GM12878 (cell line): ENCODE results near the gene CEP89.
"Not testable (repeated sequence)": the region's sequence is repeated elsewhere in the genome, so short reads cannot be mapped to it uniquely, and the experiment has no call there.

Experiments
- DPF2 ChIP-seq: fragments of 450-650 bp; IDR thresholded peaks from 2 replicates; pipeline ENCODE4 v1.6.1; 2017; ENCODE audit warnings: mild to moderate bottlenecking
- EZH2 ChIP-seq: IDR thresholded peaks from 2 replicates; pipeline ENCODE4 v1.6.1; 2012; ENCODE audit warnings: low read depth, mild to moderate bottlenecking, control low read depth, inconsistent platforms, low read length, borderline replicate concordance; ENCODE audit not compliant: control insufficient read depth
- IKZF1 ChIP-seq: fragments of 450-650 bp; conservative IDR thresholded peaks from 2 replicates; pipeline ENCODE4 v1.6.1; 2017; ENCODE audit warnings: antibody characterized with exemption, mild to moderate bottlenecking
- JUND ChIP-seq: IDR thresholded peaks from 2 replicates; pipeline ENCODE4 v1.6.1; 2012; ENCODE audit warnings: low read depth, mild to moderate bottlenecking, low read length, improper control_type of control experiment, moderate library complexity
- NR2C2 ChIP-seq: IDR thresholded peaks from 2 replicates; pipeline ENCODE4 v1.6.1; 2011; ENCODE audit warnings: borderline replicate concordance, low read depth; ENCODE audit not compliant: control insufficient read depth, insufficient read length
- PAX8 ChIP-seq: fragments of 450-650 bp; IDR thresholded peaks from 2 replicates; pipeline ENCODE4 v1.6.1; 2017; ENCODE audit warnings: mild to moderate bottlenecking, moderate library complexity
- POLR2A ChIP-seq: IDR thresholded peaks from 2 replicates; pipeline ENCODE4 v1.6.1; 2011; ENCODE audit warnings: low read depth, mild to moderate bottlenecking, low read length
- POLR2AphosphoS5 ChIP-seq: IDR thresholded peaks from 2 replicates; pipeline ENCODE4 v1.6.1; 2011; ENCODE audit warnings: mild to moderate bottlenecking, low read length, inconsistent platforms
- SP1 ChIP-seq: IDR thresholded peaks from one replicate; pipeline ENCODE4 v1.6.1; 2011; ENCODE audit warnings: low read depth, low read length
- SREBF2 ChIP-seq: IDR thresholded peaks from 2 replicates; pipeline ENCODE4 v1.6.1; 2012; ENCODE audit warnings: mild to moderate bottlenecking, low read length
- SRF ChIP-seq, 2 experiments: IDR thresholded peaks; 2 replicates each; pipeline ENCODE4 v1.6.1; 2011; ENCODE audit warnings: low read depth in 2 of 2, low read length in 2 of 2, mild to moderate bottlenecking in 1 of 2, moderate library complexity in 1 of 2
- TF ChIP-seq, protein P1 (sequence below), 3 experiments: IDR thresholded peaks in 2 of 3; conservative IDR thresholded peaks in 1 of 3; 2 replicates each; pipeline ENCODE4 v1.5.1; 2011; ENCODE audit warnings: low read depth in 3 of 3, low read length in 3 of 3, mild to moderate bottlenecking in 3 of 3, control low read depth in 2 of 3, moderate library complexity in 2 of 3, inconsistent platforms in 1 of 3, mixed read lengths in 1 of 3; ENCODE audit not compliant: control insufficient read depth in 2 of 3, insufficient read depth in 1 of 3; ENCODE audit errors: extremely low read depth in 1 of 3
- TF ChIP-seq, protein P2 (sequence below): IDR thresholded peaks from 2 replicates; pipeline ENCODE4 v1.6.1; 2012; ENCODE audit warnings: improper control_type of control experiment, low read depth, low read length; ENCODE audit not compliant: insufficient replicate concordance

GRCh38 chr19:32977813-32978212 lies 6.1 kb upstream of the CEP89 start:
- TF ChIP-seq, protein P1, sequence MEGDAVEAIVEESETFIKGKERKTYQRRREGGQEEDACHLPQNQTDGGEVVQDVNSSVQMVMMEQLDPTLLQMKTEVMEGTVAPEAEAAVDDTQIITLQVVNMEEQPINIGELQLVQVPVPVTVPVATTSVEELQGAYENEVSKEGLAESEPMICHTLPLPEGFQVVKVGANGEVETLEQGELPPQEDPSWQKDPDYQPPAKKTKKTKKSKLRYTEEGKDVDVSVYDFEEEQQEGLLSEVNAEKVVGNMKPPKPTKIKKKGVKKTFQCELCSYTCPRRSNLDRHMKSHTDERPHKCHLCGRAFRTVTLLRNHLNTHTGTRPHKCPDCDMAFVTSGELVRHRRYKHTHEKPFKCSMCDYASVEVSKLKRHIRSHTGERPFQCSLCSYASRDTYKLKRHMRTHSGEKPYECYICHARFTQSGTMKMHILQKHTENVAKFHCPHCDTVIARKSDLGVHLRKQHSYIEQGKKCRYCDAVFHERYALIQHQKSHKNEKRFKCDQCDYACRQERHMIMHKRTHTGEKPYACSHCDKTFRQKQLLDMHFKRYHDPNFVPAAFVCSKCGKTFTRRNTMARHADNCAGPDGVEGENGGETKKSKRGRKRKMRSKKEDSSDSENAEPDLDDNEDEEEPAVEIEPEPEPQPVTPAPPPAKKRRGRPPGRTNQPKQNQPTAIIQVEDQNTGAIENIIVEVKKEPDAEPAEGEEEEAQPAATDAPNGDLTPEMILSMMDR (IDR thresholded peaks at IDR 0.05 in 2 of 3, conservative IDR thresholded peaks at IDR 0.05 in 1 of 3; ENCODE audit: control insufficient read depth in 2 of 3, extremely low read depth in 1 of 3, insufficient read depth in 1 of 3, low read depth in 3 of 3, low read length in 3 of 3): not testable (repeated sequence)
- TF ChIP-seq EZH2; POLR2A; SREBF2; JUND; PAX8; NR2C2; SRF (IDR thresholded peaks at IDR 0.05; ENCODE audit: low read depth in 2 of 2, low read length in 2 of 2); POLR2AphosphoS5; DPF2; IKZF1; SP1: not testable (repeated sequence)
- TF ChIP-seq, protein P2, sequence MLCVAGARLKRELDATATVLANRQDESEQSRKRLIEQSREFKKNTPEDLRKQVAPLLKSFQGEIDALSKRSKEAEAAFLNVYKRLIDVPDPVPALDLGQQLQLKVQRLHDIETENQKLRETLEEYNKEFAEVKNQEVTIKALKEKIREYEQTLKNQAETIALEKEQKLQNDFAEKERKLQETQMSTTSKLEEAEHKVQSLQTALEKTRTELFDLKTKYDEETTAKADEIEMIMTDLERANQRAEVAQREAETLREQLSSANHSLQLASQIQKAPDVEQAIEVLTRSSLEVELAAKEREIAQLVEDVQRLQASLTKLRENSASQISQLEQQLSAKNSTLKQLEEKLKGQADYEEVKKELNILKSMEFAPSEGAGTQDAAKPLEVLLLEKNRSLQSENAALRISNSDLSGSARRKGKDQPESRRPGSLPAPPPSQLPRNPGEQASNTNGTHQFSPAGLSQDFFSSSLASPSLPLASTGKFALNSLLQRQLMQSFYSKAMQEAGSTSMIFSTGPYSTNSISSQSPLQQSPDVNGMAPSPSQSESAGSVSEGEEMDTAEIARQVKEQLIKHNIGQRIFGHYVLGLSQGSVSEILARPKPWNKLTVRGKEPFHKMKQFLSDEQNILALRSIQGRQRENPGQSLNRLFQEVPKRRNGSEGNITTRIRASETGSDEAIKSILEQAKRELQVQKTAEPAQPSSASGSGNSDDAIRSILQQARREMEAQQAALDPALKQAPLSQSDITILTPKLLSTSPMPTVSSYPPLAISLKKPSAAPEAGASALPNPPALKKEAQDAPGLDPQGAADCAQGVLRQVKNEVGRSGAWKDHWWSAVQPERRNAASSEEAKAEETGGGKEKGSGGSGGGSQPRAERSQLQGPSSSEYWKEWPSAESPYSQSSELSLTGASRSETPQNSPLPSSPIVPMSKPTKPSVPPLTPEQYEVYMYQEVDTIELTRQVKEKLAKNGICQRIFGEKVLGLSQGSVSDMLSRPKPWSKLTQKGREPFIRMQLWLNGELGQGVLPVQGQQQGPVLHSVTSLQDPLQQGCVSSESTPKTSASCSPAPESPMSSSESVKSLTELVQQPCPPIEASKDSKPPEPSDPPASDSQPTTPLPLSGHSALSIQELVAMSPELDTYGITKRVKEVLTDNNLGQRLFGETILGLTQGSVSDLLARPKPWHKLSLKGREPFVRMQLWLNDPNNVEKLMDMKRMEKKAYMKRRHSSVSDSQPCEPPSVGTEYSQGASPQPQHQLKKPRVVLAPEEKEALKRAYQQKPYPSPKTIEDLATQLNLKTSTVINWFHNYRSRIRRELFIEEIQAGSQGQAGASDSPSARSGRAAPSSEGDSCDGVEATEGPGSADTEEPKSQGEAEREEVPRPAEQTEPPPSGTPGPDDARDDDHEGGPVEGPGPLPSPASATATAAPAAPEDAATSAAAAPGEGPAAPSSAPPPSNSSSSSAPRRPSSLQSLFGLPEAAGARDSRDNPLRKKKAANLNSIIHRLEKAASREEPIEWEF: not testable (repeated sequence)
